GM23248 (cell line): ENCODE results near the gene TUFT1.

Source experiments
- EZH2 ChIP-seq: fragments of 200-600 bp; sonication (generic); IDR thresholded peaks from 2 replicates; pipeline ENCODE4 v1.6.1; 2018; ENCODE audit warnings: antibody characterized with exemption, mild to moderate bottlenecking; ENCODE audit not compliant: insufficient read depth, poor library complexity, severe bottlenecking
- EZH2phosphoT487 ChIP-seq: fragments of 200-600 bp; sonication (generic); IDR thresholded peaks from 2 replicates; pipeline ENCODE4 v1.6.1; 2018; ENCODE audit warnings: antibody characterized with exemption, moderate library complexity, mild to moderate bottlenecking, low read depth; ENCODE audit not compliant: insufficient read depth

- no peak for TF ChIP-seq EZH2phosphoT487
- TF ChIP-seq EZH2 = no peak
Observed at GRCh38 chr1:151570819-151571218, 30.7 kb downstream of the TUFT1 start.
